SK-N-MC (cell line): ENCODE measurements around the gene PSMB11.
A peak's percentile ranks its signal among the peaks of the same experiment; 100 is the strongest.

ENCODE experiments used
- DNase-seq: peaks from one replicate; pipeline ENCODE4 v3.0.0-alpha.2; 2011; ENCODE audit warnings: low read depth, low spot score
- H3K27ac ChIP-seq: fragments of 200-600 bp; sonication (generic); 2 replicates; pipeline ENCODE4 v1.5.1; 2016; ENCODE audit warnings: mixed run types
- H3K36me3 ChIP-seq: fragments of 200-600 bp; sonication (generic); 2 replicates; pipeline ENCODE4 v1.6.1; 2017; ENCODE audit warnings: antibody characterized with exemption, low read length, mixed read lengths; ENCODE audit not compliant: insufficient read depth
- H3K4me3 ChIP-seq: fragments of 200-600 bp; sonication (generic); 2 replicates; pipeline ENCODE4 v1.5.1; 2016
- H3K9ac ChIP-seq: fragments of 200-600 bp; sonication (generic); 2 replicates; pipeline ENCODE4 v1.8.0; 2017; ENCODE audit warnings: mixed run types, mixed read lengths; ENCODE audit not compliant: insufficient read length
- H3K9me3 ChIP-seq: fragments of 200-600 bp; sonication (generic); 2 replicates; pipeline ENCODE4 v1.6.1; 2017; ENCODE audit warnings: low read depth, mild to moderate bottlenecking, antibody characterized with exemption, low read length, moderate library complexity, mixed read lengths
- EZH2 ChIP-seq: fragments of 200-600 bp; sonication (generic); IDR thresholded peaks from one replicate; pipeline ENCODE4 v1.6.1; 2017; ENCODE audit warnings: antibody characterized with exemption
- FOXP2 ChIP-seq: optimal IDR thresholded peaks from 2 replicates; pipeline ENCODE3; 2011; ENCODE audit warnings: mild to moderate bottlenecking, moderate library complexity; ENCODE audit not compliant: insufficient read depth; ENCODE audit errors: extremely low read length, control extremely low read depth
- POLR2AphosphoS5 ChIP-seq: IDR thresholded peaks from 2 replicates; pipeline ENCODE4 v1.6.1; 2012; ENCODE audit warnings: mild to moderate bottlenecking, low read depth, low read length, borderline replicate concordance

The PSMB11 gene

DNA sequence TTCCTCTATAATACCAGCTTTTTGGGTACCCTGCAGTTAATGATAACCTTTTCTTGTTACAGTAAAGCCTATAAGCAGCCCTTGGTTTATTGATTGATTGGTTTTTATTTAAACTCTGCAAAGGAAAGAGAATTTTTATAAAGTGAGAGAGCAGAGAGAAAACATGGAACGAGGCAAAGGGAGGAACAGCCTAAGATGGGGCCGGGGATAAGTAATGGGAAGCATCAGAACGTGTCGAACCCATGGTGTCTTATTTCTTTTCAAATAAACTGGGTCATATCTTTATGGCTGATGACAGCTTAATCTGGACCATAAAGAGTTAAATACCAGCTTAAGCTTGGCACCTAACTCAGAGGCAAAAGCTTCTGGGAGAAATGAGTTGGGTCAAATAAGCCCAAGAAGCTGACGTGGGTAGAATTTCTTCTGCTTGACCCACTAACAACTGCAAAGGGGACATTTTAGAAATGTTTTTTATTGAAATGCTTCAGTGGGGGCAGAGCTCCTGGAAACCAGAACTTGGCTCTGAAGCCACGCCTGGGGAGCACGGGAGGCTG is 20.0 kb upstream of the PSMB11 start:
- DNase-seq, result no peak
- H3K9me3 ChIP-seq, result no peaks in the 10 kb centered on the region
- peaks cover 16% of the 10 kb centered on the region for H3K36me3 ChIP-seq
- no peak overlapping the region for H3K9ac ChIP-seq
- TF ChIP-seq POLR2AphosphoS5 (no peak), FOXP2 (no peak), EZH2 (no peak)
- no peak overlapping the region for H3K4me3 ChIP-seq
- peak overlapping the region; percentile 54; the same call in 1 of the 2 replicates for H3K27ac ChIP-seq

DNA sequence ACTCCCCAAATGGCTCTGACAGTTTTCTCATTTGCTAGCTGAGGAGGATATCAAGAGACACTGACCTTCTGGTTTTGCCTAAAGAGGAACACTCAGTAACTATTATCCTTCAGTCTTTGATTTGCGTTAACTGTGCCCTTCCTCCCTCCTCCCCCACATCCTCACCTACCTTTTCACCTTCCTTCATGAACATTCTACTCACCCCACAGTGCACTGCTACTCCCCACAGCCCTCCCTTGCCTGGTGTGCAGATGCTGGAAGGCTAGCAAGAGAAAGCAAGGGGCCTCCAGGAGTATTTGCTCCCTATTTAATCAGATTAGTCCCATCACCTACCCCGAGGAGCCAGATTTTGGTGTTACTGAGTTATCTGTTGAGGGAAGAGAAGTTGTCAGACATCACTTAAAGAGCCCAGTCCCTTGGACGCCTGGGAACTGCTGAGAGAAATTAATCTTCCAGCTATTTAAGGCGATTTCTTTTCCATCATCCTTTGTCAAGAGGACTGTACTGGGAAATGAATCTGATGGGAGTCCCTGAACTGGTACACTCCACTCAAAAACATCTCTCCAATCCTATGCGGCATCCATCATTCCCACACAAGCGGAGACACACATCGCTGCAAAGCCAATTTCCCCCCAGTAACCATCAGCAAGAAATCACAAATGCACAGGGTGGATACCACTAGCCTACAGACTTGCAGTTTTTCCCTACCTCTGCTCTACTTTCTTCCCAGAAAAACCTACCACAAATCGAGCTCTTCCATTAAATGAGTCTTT is 18.8 kb upstream of the PSMB11 start:
- peaks cover 24% of the 10 kb centered on the region for H3K36me3 ChIP-seq
- H3K4me3 ChIP-seq, result no peak overlapping the region
- no peaks in the 10 kb centered on the region for H3K9me3 ChIP-seq
- peak overlapping the region; percentile 61; the same call in 1 of the 2 replicates for H3K27ac ChIP-seq
- DNase-seq, result no peak
- TF ChIP-seq EZH2 (no peak), POLR2AphosphoS5 (peak; percentile 22; the same call in 1 of the 2 replicates)
- H3K9ac ChIP-seq, result no peak overlapping the region

DNA sequence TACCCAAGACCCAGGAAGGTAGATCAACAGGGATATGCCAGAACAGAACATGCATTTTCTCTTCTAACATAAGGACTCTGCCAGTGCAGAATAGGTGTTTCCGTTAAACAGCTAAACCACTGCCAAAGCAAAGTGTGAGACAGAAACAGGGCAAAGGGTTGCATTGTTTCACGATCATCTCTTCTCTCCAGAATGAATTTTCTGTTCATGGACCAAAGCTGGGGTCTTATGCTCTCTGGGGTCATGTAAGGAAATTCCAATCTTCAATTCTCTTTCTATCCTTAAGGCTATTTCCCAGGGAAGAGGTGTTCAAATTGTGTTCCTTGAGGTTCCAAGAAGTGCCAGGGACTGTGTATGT is 18.2 kb upstream of the PSMB11 start:
- Histone ChIP-seq H3K27ac (peak overlapping the region; percentile 61; the same call in 1 of the 2 replicates), H3K9me3 (no peaks in the 10 kb centered on the region), H3K36me3 (peaks cover 30% of the 10 kb centered on the region), H3K4me3 (no peak overlapping the region), H3K9ac (no peak overlapping the region)
- TF ChIP-seq FOXP2 (no peak), POLR2AphosphoS5 (no peak; the same call in 1 of the 2 replicates), EZH2 (no peak)
- no peak for DNase-seq

DNA sequence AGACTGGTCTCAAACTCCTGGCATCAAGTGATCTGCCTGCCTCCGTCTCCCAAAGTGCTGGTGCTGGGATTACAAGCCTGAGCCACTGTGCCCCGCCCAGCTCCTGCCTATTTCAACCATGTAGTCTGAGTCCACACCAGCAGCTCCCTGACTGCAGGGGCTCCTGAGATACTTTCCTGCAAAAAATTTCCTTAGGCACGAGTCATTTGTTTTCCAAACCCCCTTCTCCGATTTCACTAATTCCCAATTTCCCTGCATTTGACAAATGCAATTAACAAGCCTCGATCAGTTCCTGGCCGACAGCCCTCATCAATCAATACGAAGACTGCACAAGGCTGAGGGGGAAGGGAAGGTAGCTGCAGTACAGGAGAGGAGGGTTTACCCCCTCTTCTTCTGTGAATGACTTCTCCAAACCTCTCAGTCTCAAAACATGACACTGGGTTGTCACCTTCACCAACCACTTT is 17.4 kb upstream of the PSMB11 start:
- H3K36me3 ChIP-seq, result peaks cover 38% of the 10 kb centered on the region
- no peak overlapping the region for H3K9ac ChIP-seq
- H3K4me3 ChIP-seq, result no peak overlapping the region
- no peak for TF ChIP-seq EZH2
- TF ChIP-seq FOXP2, result no peak
- 0 out of 2 replicates have a peak, but pooled peaks have one; percentile 12 for TF ChIP-seq POLR2AphosphoS5
- H3K9me3 ChIP-seq, result no peaks in the 10 kb centered on the region
- H3K27ac ChIP-seq, result no peak overlapping the region
- no peak for DNase-seq

DNA sequence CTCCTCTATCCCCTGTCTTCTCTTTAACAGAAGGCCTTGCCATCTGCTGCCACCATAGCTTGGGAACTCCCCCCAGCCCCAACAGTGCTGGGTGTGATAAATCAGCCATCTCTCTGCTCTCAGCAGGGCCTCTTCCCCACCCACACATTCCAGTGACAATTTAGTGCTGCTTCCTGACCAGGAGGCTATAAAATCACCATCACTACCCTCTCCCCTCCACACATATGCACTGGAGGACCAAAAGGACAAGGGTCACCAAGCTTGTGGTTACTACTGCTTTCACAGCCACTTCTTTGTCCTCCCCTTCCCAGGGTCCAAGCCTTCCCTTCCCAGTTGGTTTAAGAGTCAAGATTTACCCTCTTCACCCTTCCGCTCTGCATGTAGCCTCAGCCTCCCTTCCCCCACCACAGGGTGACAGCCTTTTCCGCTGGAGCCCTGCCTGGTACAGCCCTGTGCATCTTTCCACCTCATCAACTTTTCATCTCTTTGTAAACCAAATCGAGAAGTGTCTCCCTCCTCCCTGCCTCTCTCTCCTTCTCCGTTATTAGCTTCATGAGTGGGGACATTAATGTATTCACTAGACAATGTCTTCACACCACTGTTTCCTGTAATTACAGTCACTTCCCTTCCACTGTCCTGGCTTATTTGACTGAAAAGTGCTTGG is 16.7 kb upstream of the PSMB11 start:
- H3K4me3 ChIP-seq, result no peak overlapping the region
- H3K9ac ChIP-seq, result no peak overlapping the region
- TF ChIP-seq POLR2AphosphoS5 (peak; percentile 23; the same call in 1 of the 2 replicates), FOXP2 (no peak), EZH2 (no peak)

DNA sequence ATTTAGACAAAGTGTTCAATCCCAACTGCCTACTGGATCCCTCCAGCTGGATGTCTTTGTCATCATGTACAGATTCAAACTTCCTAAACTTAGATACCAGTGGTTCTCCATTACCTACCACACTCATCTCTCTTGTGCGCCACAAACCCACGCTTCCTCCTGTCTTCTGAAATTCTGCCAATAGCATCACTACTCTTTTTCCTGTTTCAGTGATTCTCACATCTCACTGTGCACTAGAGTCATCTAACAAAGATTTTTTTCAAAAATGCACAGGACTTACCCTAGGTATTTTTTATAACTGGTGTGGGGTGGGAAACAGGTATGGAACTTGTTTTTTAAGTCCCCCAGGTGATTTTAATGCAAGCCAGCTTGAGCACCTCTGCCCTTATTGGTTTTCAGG is 13.2 kb upstream of the PSMB11 start:
- Histone ChIP-seq H3K36me3 (peaks cover 70% of the 10 kb centered on the region), H3K27ac (no peak overlapping the region), H3K9ac (no peak overlapping the region), H3K4me3 (no peak overlapping the region), H3K9me3 (no peaks in the 10 kb centered on the region)
- DNase-seq, result no peak
- no peak; the same call in 1 of the 2 replicates for TF ChIP-seq POLR2AphosphoS5
- no peak for TF ChIP-seq FOXP2
- TF ChIP-seq EZH2, result no peak

More for the DNA sequence above, 16.7 kb upstream of the PSMB11 start:
- Histone ChIP-seq H3K27ac (no peak overlapping the region), H3K36me3 (peaks cover 40% of the 10 kb centered on the region), H3K9me3 (no peaks in the 10 kb centered on the region)
- no peak for DNase-seq

DNA sequence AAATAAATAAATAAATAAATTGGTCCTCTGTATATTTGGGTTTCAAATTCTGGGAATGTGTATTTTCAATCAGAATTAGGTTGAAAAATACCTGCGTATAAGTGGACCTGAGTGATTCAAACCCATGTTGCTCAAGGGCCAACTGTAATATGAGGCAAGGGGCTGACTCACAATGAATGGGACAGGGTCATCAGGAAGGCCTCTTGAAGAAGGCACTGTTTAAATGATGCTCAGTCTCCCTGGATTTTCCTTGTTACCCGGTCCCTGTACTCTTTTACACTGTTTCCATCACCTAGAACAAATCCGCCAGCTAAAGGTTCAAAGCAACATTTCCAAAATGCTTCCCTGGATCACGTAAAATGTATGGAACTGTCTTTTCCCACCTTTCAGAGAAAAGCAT is 11.1 kb upstream of the PSMB11 start:
- Histone ChIP-seq H3K27ac (no peak overlapping the region), H3K9ac (no peak overlapping the region), H3K36me3 (peaks cover 61% of the 10 kb centered on the region), H3K4me3 (no peak overlapping the region), H3K9me3 (no peaks in the 10 kb centered on the region)
- no peak for DNase-seq
- no peak for TF ChIP-seq FOXP2
- no peak for TF ChIP-seq POLR2AphosphoS5
- no peak for TF ChIP-seq EZH2

DNA sequence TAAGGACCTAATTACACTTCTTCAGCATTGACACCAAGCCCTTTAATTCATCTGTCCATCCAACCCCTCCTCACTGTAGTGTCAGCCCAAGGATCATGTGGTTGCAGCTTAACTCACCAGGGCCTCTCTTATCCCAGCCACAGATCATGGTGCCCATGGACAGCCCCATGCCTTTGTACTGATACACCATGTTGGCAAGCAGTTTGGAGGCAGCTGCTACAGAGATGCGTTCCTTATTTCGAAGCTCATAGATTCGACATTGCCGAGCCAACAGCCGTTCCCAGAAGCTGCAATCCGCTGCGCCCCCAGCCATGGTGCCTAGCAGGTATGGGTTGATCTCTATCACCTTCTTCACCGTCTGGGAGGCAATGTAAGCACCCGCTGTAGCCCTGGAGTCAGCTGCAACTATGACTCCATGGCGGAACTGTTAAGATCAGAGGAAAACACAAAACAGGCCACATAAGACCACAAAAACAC is 8.7 kb upstream of the PSMB11 start:
- no peak overlapping the region for H3K27ac ChIP-seq

More for the DNA sequence above, 8.7 kb upstream of the PSMB11 start:
- Histone ChIP-seq H3K36me3 (peaks cover 47% of the 10 kb centered on the region), H3K9me3 (no peaks in the 10 kb centered on the region), H3K9ac (peak overlapping the region; percentile 96), H3K4me3 (peak overlapping the region; percentile 83)
- no peak for TF ChIP-seq FOXP2
- no peak for TF ChIP-seq POLR2AphosphoS5
- no peak for TF ChIP-seq EZH2
- no peak for DNase-seq
